GM12891 (cell line): Measurements from ENCODE around the gene CDKN2D.

ENCODE experiments used
- POLR2A ChIP-seq: IDR thresholded peaks from 2 replicates; pipeline ENCODE4 v1.6.1; 2011; ENCODE audit warnings: low read depth, low read length, control low read depth
- SPI1 ChIP-seq: IDR thresholded peaks from 2 replicates; pipeline ENCODE4 v1.6.1; 2011; ENCODE audit warnings: low read depth, low read length, control low read depth

- no peak for TF ChIP-seq POLR2A
- TF ChIP-seq SPI1: peak; percentile 96
Measured at GRCh38 chr19:10593820-10594637, 25.2 kb upstream of the CDKN2D start.
